CD4-positive, alpha-beta T cell treated with Interleukin-12 subunit alpha and Interleukin-12 subunit beta, for 1 hour (primary cell): ENCODE measurements around the gene PSMD14.
"Not testable (repeated sequence)": the region's sequence is repeated elsewhere in the genome, so short reads cannot be mapped to it uniquely, and the experiment has no call there.

Source experiments
- DNase-seq: peaks from one replicate; pipeline ENCODE4 v3.0.0-alpha.2; 2020

Gene PSMD14

DNA sequence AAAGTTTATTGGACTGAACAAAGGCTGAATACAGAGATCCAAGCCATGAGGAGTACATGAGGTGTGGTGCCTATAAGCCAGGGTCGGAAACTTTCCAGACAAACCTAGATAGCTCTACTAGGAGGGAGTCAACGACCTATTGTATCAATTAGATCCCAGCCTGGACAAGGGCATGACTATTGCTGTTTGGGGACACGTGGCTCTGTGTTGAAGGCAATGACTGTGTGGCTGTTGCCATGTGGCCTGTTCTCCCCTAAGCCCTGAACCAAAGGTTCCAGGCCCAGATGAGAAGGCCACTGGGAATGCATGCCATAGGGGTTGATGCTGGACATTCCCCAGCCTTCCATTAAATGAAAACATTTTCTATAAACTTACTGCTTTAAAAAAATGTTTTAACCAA lies 31.3 kb downstream of the PSMD14 start:
- not testable (repeated sequence) for DNase-seq

DNA sequence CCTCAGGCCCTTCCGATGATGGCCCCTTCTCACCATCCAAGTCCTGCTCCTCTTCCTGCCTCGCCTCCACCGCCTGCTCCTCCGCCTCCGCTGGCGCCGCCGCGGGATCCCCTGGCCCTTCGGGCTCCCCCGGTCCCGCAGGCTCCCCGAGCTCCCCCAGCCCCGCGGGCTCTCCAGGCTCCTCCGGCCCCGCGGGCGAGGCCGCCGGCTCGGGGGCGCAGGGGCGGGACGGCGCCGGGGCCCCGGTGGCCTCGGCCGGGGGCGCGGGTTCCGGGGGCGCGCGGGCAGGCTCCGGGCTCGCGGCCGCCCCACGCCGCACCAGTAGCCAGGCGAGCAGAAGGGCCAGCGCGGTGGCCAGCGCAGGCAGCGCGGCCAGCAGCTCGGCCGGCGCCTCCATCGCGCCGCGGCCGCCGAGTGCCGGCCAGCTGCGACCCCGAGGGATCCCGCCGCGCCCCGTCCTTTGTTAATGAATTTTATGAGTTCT lies 32.7 kb downstream of the PSMD14 start:
- not testable (repeated sequence) for DNase-seq

DNA sequence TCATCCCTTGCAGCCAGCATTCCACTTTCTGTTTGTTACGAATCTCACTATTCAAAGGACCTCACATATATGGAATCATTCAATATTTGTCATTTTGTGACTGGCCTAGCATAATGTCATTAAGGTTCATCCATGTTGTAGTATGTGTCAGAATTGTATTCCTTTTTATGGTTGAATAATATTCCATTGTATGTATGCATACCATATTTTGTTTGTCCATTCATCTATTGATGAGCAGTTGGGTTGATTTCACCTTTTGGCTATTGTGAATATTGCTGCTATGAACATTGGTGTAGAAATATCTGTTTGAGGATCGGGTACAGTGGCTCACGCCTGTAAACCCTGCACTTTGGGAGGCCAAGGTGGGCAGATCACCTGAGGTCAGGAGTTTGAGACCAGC lies 35.0 kb downstream of the PSMD14 start:
- DNase-seq: no peak

DNA sequence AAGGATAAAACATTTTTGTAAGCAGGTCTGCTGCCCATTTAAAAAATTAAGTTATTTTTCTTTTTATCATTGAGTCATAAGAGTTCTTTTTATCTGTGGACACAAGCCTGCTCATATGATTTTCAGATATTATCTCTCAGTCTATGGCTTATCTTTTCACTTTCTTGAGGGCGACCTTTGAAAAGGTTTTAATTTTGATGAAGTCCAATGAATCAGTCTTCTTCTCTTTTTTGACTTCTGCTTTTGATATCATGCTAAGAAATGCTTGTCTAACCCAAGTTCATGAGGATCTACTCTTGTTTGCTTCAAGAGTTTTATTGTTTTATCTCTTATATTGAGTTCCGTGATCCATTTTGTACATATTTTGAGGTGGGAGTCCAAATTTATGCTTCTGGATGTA lies 36.5 kb downstream of the PSMD14 start:
- DNase-seq: no peak

DNA sequence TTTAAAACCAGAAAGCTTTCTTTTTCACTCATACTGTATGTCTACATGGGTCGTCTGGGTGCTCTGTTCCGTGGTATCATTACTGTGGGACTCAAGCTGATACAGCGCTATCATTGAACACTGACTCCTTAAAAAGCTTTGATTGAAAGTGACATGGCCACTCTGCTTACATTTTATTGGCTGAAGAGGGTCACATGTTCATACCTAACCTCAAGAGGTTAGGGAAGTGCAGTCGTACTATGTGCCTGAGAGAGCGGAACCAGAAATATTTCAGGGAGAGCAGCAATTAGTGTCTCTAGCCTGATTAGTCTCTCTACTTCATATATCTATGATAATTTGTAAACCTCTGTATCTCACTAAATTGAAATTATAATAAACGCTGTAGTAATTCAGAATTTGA lies 43.5 kb downstream of the PSMD14 start:
- no peak for DNase-seq

DNA sequence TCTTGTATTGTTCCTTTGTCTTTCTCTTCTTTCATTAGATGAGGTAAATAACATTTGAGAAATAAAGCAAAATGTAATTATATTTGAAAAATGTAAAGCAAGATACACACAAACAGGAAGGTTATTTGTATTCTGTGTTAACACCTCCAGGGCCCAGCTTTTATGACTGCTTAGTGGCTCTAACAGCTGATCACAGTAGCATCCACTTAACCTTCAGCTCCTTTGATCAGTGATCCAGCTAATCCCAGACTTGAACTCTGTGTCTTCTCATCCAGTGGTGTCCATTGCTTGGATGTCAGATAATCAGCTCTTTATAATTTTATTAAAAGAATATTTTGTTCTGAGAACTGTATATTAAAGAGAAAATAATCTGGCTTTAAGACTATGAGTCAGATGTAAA lies 44.5 kb downstream of the PSMD14 start:
- no peak for DNase-seq

DNA sequence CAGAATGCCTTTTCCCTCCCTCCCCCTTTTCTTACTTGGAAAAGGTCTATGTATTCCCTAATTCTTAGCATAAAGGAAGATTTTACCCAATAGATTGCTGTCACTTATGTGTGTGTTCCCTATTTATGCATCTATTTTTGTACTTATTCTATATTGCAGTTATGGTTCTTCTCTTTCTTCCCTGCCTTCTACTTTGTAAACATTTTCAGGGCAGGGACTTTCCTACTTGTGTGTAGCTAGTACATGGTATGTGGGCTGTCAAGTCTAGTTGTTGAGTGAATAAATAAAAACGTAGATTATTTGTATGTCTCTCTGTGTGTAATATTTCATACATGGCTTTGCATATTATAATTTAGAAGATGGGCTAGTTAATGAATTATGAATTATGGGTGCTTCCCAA lies 45.3 kb downstream of the PSMD14 start:
- DNase-seq: no peak

DNA sequence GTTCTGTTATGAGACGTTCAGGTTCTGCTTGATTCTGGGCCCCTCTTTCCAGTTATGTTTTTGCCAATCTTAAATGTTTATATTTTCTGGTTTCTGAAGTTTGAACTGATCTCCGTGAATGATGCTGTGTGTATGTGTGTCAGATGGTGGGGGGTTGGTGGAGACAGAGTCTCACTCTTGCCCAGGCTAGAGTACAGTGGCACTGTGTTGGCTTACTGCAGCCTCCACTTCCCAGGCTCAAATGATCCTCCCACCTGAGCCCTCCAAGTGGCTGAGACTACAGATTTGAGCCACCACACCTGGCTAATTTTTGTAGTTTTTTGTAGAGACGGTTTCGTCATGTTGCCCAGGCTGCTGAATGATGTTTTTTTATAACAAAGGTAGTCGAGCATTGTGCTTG lies 45.9 kb downstream of the PSMD14 start:
- DNase-seq: no peak

DNA sequence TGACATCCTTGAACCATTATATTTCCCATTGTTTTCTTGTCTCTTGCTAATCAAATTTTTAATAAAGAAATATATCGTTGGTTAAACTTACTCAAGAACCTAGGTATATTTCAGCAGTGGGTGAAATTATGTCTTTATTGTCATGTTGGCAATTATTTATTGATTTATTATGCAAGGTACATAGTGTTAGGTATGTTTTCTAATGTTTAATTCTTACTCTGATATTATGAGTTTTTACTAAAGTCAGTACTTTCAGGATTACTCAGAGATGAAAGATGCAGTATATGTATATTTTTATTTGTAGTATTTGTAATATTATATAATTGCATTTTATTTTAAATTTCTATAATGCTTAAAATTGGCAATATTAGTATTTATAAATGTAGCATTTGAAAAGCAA lies 46.9 kb downstream of the PSMD14 start:
- DNase-seq: no peak

DNA sequence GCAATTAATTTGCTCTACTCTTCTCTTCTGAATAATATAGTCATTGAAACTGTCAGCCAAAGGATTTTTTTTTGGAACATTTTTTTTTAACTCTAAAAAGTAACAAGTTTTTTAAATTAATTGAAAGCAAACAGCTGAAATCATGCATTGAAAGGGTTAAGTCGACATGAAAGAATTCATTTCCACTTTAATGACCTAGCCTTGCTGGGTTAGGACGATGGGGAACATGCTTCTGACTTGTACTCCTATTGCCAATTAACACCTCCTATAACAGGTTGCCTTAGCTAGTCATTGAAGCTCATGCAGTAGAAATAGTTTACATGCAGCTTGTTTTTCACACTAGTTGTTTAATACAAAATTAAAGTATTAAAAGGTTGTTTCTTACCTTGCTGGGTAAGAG lies 47.8 kb downstream of the PSMD14 start:
- no peak for DNase-seq

DNA sequence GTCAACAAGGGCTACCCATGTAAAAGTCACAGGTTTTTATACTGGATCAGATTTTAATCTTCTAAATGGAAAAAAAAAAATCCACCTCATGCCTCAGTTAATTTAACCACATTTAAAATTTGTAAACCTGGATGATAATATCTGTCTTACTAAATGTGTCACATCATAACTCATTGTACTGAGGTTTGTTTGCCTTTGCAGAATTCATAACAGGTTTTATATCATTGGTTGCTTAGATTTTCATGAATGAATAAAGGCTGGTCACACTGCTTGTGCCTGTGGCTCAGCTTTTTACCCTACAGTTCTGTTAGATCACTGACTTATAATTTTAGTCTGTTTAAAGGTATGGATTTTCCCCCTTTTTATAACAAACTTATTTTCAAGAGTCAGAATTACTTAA lies 48.9 kb downstream of the PSMD14 start:
- no peak for DNase-seq

DNA sequence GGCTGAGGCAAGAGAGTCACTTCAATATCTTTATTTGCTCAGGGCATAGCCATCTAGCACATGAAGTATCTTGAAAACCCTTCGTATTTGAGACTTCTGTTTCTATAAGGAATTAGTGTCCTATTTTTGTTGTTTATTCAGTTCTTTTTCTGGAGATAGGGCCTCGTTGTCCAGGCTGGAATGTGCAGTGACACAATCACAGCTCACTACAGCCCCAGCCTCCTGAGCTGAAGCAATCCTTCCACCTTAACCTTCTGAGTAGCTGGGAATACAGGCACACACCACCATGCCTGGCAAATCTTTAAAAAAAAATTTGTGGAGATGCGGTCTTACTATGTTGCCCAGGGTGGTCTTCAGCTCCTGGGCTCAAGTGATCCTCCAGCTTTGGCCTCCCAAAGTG lies 50.6 kb downstream of the PSMD14 start:
- DNase-seq: no peak

DNA sequence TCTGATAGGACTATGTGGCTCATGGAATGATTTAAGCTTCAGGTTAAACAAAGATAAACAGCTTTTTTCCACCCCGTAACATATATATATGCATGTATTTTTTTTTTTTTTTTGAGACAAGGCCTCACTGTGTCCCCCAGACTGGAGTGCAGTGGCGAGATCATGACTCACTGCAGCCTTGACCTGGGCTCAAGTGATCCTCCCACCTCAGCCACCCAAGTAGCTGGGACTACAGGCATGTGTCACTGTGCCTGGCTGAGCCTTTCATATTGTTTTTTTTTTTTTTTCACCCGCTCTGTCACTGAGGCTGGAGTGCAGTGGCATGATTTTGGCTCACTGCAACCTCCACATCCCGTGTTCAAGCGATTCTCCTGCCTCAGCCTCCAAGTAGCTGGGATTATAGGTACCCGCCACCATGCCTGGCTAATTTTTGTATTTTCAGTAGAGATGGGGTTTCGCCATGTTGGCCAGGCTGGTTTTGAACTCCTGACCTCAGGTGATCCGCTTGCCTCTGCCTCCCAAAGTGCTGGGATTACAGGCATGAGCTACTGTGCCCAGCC lies 52.0 kb downstream of the PSMD14 start:
- DNase-seq: not testable (repeated sequence)

DNA sequence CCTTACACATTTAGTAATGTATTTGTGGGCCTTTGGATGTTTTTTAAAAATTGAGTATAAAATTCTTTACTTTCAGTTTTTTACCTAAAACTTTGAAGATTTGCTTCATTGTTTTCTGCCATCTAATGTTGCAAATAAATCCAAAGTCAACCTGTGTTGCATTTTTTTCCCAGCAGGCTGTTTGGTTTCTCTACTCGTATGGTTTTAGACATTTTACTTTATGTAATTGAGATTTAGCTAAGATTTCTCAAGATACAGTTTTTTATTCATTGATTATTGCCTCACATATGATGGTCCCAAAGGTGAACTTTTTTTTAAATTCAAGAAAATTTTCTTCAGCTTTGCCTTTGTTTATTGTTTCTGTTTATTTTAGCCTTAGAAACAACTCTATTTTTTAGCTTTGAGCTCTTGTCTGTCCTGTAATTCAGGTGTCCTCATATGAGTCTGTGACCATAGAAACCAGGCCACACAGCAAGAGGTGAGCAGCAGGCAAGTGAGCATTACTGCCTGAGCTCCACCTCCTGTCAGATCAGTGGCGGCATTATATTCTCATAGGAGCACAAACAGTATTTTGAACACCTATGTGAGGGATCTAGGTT lies 54.4 kb downstream of the PSMD14 start:
- no peak for DNase-seq

DNA sequence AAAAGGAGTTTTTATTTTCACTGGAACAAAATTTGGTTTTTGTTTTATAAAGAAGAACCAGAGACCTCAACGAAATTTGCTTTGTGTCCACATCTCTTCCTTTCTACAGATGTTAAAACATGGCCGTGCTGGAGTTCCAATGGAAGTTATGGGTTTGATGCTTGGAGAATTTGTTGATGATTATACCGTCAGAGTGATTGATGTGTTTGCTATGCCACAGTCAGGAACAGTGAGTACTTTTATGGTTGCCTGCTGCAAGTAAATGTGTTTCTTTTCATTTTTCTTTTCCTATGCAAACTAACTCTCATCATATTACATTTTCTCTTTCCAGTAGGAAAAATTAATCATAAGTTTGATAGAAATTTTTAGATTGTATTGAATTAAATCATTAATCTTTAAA lies 59.5 kb downstream of the PSMD14 start:
- DNase-seq: no peak

DNA sequence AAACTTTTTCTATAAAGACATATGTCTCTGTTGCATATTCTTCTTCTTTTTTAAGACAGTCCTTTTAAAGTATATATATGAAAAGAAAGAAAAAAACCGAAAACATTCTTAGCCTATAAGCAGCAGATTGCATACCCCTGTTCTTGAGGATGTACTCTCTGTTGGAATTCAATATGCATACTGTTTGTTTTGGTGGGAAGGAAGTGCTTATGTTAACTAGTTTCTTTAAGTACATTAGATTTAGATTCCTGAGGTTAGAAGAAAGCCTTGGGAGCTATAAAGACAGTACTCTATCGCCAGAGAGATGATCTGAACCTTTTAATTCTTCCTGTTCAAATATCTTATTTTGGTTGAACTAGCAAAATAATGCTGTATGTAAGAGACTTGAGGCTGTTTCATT lies 61.1 kb downstream of the PSMD14 start:
- no peak for DNase-seq

DNA sequence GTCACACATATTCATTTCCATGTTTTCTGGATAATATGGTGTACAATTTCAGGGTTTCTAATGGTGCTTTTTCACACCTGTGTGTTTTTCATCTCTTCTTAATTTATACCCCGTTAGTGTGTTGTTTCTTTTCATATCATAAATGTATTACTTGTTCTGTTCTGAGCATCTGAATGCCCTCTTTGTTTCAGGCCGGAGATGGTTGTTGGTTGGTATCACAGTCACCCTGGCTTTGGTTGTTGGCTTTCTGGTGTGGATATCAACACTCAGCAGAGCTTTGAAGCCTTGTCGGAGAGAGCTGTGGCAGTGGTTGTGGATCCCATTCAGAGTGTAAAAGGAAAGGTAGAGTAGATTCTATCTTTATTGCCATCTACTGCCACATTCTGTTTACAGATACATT lies 62.8 kb downstream of the PSMD14 start:
- DNase-seq: no peak

DNA sequence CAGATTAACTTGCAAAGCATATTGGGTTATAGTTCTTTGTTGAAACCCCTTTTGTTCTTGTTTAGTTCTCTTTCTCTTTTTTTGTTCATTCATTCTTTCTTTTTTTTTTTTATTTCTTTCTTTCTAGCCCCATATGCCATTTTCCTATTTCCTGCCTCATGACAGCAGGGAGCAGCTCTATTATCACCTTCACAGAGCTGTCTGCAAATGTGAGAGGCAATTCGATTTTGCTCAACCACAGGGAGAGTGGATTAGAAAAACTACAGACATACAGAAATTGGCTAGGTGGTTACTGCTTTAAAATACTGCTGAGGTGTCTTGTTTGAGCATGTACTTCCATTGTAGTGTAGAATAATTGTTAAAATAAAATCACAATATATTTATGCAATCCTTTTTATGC lies 63.6 kb downstream of the PSMD14 start:
- no peak for DNase-seq

DNA sequence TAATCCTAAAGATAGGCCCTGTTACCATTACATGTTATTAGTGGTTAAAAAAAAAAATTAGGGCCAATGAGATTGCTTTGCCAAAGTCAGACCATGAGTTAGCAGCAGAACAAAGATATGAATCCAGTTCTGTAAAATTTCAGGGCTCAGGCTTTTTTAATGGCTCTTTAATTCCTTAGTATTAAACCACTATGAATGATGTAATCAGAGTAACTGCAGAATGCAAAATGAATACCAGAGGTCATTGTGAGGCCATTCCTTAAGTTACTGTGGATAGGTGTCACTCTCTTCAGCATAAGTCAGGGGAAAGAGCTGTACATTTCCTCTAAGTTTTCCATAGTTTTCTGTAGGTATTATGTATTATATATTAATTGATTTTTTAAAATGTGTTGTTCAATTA lies 65.7 kb downstream of the PSMD14 start:
- DNase-seq: no peak

DNA sequence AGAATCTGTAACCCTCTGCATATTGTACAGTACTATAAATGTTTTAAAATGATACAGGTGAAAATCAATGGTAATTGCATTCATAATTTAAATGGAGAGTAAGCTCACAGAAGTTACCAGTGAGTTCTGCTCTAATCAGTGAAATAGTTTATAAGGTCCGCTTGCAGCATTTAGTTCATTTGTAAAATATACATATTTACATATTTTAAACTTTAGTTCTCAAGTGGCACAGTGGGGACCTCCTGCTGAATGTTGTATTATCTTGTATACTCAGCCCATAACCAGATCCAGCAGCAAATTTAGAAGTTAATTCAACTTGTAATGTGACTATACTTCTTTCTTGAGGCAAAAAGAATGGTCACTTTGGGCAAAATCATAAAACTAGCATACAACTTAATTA lies 66.2 kb downstream of the PSMD14 start:
- no peak for DNase-seq

DNA sequence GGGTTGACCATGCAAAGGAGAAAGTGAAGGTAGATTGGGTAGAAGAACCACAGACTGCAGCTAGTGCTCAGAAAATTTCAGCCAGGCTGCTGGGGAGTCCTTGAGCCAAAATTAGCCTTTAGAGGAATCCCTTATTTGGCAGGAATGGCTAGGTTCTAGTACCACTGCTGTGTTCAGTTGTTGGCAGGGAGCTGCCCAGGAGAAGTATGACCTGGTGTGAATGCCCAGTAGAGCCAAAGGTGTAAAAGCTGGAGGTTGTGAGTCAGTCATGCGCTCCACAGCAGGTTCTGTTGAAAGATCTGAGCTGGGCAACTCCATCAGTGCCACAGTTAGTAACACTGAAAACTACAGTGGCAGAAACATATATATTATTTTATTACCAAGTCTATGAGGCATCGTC lies 71.5 kb downstream of the PSMD14 start:
- DNase-seq: no peak

DNA sequence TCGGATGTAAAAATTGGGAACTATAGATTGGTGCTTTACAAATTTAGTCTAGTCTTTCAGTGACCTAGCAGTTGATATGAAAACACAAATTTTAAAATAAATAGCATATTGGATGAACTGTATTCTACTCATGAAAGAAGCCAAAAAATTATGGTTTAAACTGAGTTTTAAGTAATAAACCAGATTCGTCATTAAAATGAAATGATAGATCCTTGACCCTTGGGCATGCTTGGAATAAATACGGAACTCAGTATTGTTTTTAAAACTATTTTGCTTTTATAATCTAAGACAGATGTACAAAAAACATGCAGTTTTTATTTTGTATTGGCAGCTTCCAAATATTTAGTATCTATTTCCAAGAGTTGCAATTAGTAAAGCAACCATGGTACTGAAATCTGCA lies 73.3 kb downstream of the PSMD14 start:
- DNase-seq: no peak

DNA sequence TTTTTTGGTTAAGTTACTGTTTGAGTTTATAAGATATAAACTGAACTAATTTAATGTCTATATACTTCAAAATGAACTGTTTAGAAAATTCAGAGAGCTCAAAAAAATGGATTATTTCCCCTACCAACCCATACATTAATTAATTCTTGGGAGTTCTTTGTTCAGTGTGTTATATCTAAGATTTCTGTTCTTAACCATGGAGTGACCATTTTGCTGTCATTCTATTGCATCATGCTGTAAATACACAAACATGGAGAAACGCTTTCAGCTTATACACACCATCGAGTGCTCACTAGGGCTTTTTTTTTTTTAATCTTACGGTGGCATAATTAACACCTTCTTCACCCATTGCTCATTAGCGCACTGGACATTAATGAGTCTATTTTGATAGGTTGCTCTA lies 74.5 kb downstream of the PSMD14 start:
- no peak for DNase-seq

DNA sequence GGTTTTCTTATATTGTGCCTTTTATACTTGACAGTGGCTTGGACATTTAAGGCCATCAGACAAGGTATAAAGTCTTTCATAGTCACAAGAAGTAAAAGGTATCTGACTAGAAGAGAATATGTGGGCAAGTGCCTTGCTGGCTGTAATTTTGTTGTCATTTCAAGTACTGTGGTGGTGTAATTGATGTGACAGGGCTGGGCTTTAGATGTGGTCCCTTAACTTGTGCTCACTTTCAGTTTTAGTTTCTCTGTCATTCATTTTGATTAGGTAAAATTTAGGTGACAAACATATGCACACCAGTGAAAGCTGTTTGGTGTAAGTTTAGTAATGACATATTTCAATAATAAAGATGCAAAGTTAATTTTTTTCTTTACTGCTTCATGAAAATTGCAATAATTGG lies 76.6 kb downstream of the PSMD14 start:
- DNase-seq: peak; percentile 37

DNA sequence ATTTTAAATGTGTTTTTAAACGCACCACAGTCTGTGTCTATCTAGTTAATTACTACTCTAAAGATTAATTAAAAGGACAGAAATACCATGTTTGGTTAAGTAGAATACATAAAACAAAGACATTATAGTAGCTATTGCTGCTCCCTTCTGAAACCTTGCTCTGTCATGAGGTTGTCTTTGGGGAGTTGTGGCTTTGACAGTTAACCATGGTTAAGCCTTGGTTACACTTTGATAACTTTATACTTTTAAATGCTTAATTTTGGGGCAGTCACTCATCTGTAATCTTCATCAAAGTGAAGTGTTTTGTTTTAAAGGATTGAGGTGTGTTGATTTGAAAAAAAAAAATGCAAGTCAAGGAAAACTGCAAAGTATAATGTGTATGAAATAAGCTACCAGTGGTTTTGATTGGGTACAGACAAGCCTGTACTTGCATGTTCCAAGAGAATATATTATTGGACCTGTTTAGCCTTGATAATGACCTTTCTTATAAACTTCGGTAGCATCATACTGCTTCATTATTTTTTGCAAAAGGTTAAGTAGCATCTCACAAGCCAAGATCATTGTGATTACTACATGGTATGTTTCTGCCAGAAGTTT lies 78.1 kb downstream of the PSMD14 start:
- DNase-seq: no peak
